ENCODE data around the gene CNOT4. TPM values are rescaled to one million over a fixed set of nuclear protein-coding genes. Genes with fewer than 3 reads are reported as not detected.
A peak's percentile ranks its signal among the peaks of the same experiment; 100 is the strongest.

CNOT4 gene
- total and polyA plus RNA-seq, 10 of the 15 experiments (the other 5 are each of a cell fraction or from before 2014, with no cell fraction given): 9.4 to 29.6 (median 16.6) TPM

GRCh38 chr7:135509839-135510591 lies at the start of gene CNOT4 (continued):
- TF ChIP-seq ZNF687 (IDR thresholded peaks at IDR 0.05): no peak
- no peak for TF ChIP-seq BCL3 (IDR thresholded peaks at IDR 0.05; ENCODE audit: borderline replicate concordance, insufficient read depth, low read depth, low read length, poor library complexity, severe bottlenecking)
- no peak for TF ChIP-seq ZNF24 (IDR thresholded peaks at IDR 0.05)
- no peak for TF ChIP-seq ZNF592 (IDR thresholded peaks at IDR 0.05)
- TF ChIP-seq ESRRA (IDR thresholded peaks at IDR 0.05; ENCODE audit: low read length): 0 out of 2 replicates have a peak, but pooled peaks have one; percentile 19
- TF ChIP-seq CHD2 (IDR thresholded peaks at IDR 0.05; ENCODE audit: borderline replicate concordance, low read depth, low read length): peak; percentile 84
- peak; percentile 75 for TF ChIP-seq CBFB (IDR thresholded peaks at IDR 0.05; ENCODE audit: low read depth)
- TF ChIP-seq PKNOX1 (IDR thresholded peaks at IDR 0.05): no peak
- no peak for TF ChIP-seq PAX8 (IDR thresholded peaks at IDR 0.05)

All from GM12878 (cell line).